Measurements from ENCODE around the gene C9orf57.
A peak's percentile ranks its signal among the peaks of the same experiment; 100 is the strongest.
"Not testable (repeated sequence)": the region's sequence is repeated elsewhere in the genome, so short reads cannot be mapped to it uniquely, and the experiment has no call there.

C9orf57 gene, protein sequence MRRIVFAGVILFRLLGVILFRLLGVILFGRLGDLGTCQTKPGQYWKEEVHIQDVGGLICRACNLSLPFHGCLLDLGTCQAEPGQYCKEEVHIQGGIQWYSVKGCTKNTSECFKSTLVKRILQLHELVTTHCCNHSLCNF

DNA sequence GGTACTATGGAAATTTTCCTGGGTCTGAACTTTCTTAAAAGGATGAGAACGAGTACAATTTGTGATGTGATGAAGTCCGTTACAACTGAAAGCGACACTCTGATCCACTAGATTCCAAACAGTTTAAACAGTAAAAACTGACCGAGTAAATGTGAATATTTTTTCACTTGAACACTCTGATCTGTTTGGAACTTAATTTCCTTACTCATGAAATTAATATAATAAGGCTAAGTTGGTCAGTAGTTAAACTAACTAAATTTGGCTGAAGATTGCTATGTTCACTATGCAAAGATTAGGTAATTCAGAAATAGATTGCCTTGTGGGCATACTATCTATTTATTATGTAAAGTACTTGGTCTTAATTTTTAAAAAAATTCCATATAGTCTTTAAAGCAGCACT, at the start of gene C9orf57:
Gene C9orf57 (minus strand): TSS at position 101 of the 400 bp plus-strand sequence. CDS start 1,282 bp downstream, outside the sequence.
- DNase-seq = no peak

GRCh38 chr9:72102520-72102919, 42.1 kb upstream of the C9orf57 start:
- DNase-seq = no peak

GRCh38 chr9:72095520-72095919, 35.1 kb upstream of the C9orf57 start:
- not testable (repeated sequence) for DNase-seq

- DNase-seq = no peak
These were observed 32.4 kb upstream of the C9orf57 start for GRCh38 chr9:72092820-72093219.

- no peak for DNase-seq
These were observed 29.2 kb upstream of the C9orf57 start for GRCh38 chr9:72089451-72090130.

DNA sequence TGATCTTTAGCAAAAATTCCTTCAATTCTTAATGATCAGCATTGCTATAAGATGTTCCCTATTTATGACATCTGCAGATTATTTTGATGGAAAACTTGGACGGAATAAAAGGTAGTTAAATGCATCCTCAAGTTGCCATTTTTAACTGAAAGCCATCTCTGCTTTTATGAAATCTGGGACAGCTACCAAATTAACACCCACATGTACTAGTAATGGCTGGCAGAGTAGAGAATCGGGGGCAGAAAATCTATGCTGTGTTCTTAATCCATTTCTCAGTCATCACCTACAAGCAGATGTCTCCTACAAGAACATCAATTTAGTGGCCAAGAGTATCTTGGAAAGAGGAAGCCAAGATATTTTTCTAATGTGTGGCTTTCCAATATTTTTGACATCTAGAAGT, 22.1 kb upstream of the C9orf57 start:
- DNase-seq = no peak

GRCh38 chr9:72074666-72075065, 14.3 kb upstream of the C9orf57 start:
- not testable (repeated sequence) for DNase-seq

DNA sequence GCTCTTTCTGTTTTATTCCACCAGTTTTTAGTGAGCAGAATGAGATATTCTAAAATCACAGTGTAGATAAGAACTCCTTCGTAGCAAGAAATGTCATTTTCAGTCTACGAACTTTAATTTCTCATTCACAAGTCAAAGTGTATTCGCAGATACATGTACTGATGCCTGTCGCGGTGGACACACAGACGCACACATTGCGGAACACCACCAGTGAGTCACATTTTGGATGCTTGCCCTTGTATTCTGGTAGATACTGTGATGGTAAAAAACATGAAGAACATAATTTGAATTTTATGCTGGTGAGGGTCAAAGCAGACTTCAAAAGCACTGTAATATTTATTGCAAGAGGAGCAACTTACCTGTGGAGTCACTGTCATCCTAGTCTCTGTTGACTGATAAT, 4.7 kb upstream of the C9orf57 start:
- DNase-seq = no peak

GRCh38 chr9:72052122-72052521, 8.3 kb downstream of the C9orf57 start:
- DNase-seq = no peak

DNA sequence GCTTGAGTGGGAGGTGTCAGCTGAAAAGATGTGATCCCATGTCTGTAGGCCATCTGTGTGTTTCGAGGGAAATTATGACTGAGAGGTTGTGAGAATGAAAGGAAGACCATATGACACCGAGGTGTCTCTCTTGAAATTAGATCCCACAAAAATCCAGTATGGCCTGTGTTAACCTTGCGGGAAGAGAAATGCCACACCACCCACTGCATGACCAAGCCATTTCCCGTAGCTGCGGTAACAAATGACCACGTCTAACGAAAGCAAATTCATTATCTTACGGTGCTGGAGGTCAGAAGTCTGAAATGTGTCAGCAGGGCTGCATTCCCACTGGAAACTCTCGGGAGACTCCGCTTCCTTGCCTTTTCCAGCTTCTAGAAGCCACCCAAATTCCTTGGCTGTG, 11.6 kb downstream of the C9orf57 start:
- no peak for DNase-seq

DNA sequence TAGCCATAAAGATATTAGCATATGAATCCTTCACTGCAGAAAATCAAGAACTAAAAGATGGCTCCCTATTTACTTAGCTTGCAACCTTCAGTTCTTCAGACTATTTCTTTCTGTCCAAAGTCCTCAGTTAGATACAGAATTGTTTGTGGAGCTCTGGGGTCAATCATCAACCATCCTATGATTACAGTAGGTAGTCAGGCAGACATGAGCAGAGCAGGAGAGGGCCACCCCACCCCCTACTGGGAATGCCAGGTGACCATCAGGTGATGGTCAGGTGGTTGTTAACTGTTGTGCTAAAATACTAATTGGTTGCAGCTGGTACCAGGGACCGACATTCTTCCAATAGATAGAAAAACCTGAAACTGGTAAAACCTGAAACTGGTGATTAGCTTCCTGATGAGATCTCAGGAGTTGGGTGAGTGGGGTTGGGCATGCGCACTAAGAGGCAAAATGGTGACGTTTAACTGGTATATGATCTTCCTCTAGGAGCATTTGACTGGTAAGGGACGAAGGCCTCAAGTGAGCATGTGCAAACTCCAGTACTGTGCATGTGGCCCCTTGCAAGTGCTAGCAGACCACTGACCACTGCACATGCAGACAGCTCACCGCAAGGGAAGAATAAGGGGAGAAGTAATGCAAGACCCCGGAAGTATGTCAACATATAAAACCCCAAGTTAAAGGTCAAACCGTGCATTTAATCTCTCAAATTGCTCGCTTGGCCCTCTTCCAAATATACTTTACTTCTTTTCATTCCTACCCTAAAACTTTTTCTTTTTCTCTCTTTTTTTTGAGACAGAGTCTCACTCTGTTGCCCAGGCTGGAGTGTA, 13.6 kb downstream of the C9orf57 start:
- no peak for DNase-seq

DNA sequence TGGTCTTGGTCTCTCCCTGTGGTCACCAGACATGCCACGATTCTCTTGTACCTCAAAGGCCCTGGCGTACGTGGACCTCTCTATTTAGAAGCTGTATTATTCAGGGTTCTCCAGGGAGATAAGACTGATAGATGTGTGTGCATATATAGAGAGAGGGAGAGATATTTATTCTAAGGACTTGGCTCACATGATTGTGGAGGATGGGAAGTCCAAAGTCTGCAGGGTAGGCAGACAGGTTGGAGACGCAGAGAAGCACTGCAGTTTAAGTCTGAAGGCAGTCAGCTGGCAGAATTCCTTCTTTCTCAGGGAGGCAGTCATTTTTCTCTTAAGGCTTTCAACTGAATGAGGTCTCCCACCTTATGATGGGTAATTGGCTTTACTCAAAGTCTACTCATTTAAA, 16.3 kb downstream of the C9orf57 start:
- DNase-seq = no peak

GRCh38 chr9:72043576-72043975, 16.8 kb downstream of the C9orf57 start:
- DNase-seq = no peak

GRCh38 chr9:72042928-72043327, 17.5 kb downstream of the C9orf57 start:
- DNase-seq = no peak

- no peak for DNase-seq
These were observed 18.6 kb downstream of the C9orf57 start for GRCh38 chr9:72041775-72042194.

- DNase-seq = no peak
These were observed 19.0 kb downstream of the C9orf57 start for GRCh38 chr9:72041369-72041768.

DNA sequence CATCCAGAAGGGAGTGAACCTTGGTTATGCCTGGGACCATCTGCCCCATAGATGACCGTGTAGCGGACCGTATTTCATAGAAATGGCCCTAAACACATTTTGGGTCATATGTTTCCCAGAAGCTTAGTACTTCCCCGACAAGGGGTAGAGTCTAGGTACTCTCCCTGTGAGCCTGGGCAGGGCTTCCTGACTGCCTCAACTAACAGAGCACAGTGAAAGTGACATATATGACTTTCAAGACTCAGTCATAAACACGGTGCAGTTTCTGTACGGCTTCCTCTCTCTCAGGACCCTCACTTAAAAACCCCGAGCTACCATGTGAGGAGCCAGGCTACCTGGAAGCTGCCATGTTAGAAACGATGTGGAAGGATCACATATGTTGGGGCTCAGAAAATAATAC, 20.9 kb downstream of the C9orf57 start:
- no peak for DNase-seq

GRCh38 chr9:72038890-72039410, 21.5 kb downstream of the C9orf57 start:
- peak; percentile 63 for DNase-seq

- DNase-seq = no peak
These were observed 22.0 kb downstream of the C9orf57 start for GRCh38 chr9:72038408-72038807.

DNA sequence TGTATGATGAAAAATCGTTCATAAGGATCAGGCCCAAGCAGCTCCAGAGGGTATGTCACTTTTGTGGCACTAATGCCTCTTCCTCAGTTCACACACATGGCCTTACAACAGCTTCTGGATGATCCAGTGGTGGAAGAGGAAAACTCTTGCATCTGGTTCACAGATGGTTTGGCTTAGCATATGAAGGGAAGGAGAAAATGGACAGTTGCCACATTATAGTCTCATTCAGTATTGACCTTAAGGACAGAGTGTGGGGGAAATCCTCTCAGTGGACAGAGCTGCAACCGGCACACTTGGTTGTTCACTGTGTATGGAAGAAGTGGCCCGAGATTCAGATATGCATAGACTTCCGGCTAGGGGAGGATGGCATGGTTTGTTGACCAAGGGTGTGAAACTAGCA, 22.8 kb downstream of the C9orf57 start:
- DNase-seq = no peak

DNA sequence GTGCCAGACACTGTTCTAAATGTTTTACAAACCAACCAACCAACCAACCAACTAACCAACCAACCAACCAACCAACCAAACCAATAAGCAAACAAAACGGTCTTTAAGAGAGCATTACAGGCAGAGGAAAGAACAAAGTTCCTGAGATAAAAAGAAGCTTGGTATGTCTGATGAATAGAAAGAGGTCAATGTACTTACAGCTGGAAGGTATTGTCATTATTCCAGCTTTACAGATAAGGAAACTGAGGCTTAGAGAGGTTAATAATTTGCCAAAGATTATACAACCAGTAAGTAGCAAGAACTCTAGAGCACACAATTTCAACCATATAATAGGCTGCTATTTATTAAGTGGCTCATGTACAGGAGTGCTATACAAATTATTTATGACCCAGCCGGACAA, 29.6 kb downstream of the C9orf57 start:
- no peak for DNase-seq

GRCh38 chr9:72029986-72030385, 30.4 kb downstream of the C9orf57 start:
- DNase-seq = no peak

- DNase-seq = no peak
These were observed 34.5 kb downstream of the C9orf57 start for GRCh38 chr9:72025906-72026305.

- DNase-seq = no peak
These were observed 36.8 kb downstream of the C9orf57 start for GRCh38 chr9:72023596-72023995.

Measured in CD4-positive, alpha-beta T cell treated with Interleukin-17A for 1 hour (primary cell).